GM21526 (cell line): ENCODE measurements around the gene SNX18.

ENCODE experiments used
- ATAC-seq: cut with Tn5 transposase; IDR thresholded peaks from one replicate; pipeline ENCODE4 v1.9.1; 2021; ENCODE audit warnings: moderate library complexity; ENCODE audit not compliant: unreplicated experiment, low FRiP score

SNX18 gene

DNA sequence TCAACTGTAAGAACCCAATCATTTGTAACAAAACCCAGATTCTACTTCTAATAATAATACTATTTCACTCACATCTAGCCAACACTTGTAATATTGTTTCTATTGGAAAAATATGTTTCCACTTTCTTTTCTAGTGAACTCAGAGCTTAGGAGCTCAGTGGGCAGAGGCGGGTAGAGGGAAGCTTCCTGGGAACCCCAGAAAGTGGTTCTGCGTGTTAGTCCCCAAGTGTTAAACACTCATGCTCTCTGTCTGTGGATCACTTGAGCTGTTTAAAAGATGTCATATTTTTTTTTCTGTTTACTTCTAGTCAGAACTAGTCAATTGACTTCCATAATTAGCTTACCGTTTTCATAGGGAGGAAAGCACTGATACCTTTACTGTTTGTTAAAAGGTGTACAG is 20.6 kb downstream of the SNX18 start:
- no peak for ATAC-seq

DNA sequence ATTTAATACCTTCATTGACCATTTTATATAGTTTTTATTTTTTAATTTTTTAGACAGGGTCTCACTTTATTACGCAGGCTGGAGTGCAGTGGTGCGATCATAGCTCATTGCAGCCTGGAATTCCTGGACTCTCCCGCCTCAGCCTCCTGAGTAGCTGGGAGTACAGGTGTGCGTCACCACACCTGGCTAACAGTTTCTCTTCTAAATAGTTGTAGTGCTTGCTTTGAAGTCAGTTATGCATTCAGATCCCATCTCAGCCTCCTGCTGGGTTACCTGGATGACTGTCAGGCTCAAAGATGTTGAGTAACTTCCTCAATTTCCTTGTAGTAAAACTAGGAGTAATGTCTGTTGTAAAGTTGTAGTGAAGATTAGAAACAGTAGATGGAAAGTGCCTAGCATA is 21.4 kb downstream of the SNX18 start:
- ATAC-seq = no peak

DNA sequence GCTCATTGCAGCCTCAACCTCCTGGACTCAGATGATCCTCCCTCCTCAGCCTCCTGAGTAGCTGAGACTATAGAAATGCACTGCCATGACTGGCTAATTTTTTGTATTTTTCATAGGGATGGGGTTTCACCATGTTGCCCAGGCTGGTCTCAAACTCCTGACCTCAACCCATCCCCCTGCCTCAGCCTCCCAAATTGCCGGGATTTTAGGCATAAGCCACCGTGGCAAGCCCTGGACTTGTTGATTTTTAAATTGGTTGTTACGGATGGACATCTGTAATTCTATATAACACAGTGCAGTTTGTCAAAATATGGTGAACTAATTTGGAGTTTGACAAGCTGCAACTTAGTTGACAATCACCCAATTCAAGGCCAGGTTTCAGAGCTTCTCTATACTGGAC is 22.7 kb downstream of the SNX18 start:
- no peak for ATAC-seq

DNA sequence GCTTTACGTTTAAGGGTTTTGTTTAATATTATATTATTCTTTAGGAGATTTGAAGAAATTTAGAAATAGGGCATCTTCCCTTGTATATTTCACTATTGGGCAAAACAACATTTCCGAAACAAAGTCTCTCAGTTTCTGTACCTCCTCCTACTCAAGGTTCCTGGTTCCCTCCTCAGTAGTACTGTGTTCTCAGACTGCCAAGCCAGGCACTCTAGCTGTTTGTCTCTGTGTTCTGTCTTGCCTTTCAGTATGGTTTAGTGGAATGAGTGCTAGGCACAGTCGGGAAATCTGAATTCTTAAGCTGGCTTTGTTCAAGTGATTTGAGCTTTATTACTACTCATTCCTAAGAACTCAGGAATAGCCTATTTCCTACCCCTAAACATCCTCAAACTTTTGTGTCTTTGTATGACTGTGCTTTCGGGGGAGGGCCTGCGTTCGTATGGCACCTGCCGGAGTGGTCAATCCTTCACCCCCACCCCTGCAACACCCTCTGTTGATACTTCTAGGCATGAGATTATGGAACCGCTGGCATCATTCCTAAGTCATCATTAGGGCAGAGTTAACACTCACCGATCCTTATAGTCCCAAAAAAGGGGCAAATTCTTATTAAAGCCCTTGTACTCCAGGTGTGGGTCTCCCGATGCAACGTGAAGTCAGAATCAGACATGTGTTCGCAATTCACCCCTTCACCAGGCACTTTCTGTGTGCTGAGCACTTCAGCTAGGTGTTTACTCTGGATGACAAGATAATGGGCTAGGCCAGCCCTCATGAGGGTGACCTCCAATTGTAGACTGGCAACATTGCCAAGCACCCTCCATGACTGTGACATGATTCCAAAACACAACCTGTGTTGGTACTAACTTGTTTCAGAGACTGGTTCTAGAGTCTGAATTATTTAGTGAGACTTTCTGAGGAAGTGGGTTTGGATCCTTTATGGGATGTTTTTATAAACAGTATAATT is 24.5 kb downstream of the SNX18 start:
- ATAC-seq = no peak

DNA sequence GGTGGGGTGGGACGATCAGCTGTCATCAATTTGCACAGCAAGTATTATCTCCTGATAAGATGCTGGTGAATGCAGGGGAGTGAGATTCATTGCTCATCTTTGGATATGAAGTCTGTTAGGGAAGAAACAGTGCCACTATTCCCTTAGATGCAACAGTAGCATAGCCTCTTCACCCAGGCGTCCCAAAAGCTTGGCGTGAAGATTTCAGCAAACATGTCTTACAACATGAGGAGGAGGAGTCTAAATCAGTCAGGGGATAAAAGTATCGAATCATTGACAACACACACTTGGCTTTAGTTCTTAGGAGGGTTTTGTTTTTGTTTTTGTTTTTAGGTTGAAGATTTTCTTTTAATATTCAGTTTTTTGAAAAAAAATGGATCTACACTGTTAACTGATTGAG is 26.5 kb downstream of the SNX18 start:
- ATAC-seq = no peak

DNA sequence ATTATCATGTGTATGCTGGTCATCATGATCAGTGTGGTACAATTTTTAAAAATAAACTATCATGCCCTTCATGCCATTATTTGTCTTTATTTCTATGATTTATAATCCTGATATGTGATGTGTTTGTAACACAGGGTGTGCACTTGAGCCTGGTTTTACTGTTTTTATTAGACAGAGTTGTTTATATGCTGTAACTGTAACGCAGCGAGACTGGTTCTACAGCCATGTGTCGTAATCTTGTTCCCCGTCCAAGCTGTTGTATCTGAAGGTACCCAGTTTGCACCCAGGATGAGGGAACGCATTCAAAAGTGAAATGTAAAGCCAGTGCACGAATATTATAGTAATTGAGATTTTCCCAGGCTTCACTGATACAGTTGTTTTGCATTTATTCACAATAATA is 28.2 kb downstream of the SNX18 start:
- no peak for ATAC-seq

DNA sequence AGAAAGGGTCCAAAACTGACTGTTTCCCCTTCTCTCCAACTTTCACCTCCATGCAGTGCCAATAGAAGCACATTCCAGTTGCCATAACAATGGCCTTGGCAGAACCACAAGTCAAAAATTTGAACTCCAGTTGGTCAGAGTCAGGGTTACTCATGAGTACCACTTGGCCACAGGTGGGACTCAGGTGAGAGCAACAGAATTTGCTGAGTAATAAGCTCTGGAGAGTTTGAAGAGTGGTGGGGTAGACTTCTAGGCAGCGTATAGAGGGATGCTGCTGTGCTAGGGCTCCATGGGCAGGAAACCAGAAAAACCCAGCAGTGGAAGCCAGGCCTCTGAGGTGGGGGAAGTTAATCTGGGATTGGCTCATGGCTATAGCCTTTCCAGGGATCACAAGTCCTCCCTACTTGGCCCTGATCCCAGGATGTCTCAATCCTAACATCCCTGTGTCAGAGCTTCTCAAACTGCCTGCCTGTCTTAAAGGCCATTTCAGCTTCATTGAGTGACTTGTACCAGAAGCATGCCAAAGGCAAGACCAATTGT is 30.2 kb downstream of the SNX18 start:
- no peak for ATAC-seq

DNA sequence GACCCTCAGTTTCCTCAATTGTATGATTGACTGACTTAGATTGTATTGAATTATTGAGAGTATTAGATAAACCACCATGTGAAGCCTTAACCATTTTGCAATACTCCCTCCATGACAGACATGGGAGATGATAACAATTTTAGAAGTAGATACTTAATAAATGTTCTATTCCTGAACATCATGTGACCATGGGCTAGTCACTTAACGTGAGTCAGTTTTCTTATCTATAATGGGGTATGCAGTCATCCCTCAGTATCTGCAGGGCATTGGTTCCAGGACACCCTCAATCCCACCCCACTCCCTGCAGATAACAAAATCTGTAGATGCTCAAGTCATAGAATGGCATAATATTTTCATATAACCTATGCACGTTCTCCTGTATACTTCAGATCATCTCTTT is 31.0 kb downstream of the SNX18 start:
- no peak for ATAC-seq

DNA sequence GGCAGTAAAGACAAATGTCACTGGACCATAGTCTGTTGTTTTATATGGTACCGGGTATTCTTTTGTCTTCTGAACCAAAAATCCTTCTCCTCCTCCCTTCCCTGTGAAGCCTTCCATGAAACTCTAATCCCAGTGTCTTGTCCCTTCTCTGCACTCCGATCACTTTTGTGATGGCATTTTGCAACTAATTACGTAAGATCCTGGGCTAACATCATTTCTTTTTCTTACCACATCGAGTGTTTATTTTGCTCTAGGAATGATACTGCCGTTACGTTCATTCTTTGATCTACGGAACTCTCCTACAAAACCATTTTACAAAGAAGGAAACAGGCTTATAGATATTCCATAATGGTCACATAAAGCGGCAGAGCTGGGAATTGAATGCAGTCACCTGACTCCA is 33.7 kb downstream of the SNX18 start:
- ATAC-seq = no peak

DNA sequence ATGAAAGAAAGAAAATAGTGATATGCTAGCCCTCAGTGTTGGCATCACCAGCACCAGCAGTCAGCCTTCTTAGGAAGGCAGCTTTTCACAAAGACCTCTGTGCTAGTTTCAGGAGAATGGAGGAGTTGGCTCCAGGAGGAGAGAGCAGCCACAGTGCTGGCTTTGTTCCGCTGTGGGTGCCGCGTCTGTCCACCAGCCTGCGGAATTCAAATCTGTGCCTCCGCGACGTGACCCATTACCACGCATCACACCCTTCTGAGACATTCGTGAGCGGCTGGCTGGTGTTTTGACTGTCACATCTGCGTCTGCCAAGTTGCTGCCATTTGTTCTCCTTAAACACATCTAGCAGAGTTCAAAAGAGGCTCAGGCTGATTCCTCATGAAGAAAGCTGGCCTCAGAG is 34.4 kb downstream of the SNX18 start:
- ATAC-seq = no peak

DNA sequence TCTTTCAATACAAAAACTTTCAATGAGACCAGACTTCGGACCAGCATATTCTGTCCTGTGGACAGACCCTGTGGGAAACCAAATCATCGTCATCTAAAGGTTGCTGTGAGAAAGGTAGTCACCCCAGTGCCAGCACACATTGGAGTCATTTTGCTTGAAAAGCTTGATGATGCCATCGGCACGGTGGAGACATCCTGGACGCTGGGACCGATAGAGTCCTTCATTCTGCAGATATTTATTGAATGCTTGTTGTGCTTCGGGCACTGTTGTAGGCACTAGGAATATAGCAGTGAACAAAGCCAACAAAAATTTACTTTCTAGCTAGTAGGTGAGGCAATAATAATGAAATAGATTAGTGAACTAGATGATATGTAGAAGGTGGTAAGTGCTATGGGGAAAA is 34.9 kb downstream of the SNX18 start:
- no peak for ATAC-seq

DNA sequence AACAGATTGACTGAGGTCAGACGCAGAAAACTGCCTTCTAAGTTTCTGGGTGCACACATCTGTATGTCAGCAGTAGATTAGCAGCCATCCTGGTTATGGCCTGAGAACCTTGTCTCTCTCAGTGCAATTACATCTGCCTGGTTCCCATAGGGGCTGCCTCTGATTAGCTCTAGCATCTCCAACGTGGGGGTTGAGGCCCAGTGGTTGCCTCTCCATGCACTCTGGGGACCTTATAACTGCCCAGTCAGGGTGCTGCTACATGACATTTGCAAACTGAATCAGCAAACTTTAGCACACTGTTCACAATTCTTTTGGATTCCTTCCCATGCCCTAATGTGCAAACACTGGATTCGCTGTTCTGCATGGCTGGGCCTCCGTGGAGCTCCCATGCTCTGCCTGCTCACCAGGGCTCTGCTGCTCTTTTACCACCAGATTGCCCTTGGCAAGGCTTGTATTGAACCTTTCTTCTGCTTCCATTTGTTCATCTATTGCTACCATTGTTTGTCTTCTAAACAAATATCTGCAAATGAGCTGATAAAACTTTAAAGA is 36.2 kb downstream of the SNX18 start:
- ATAC-seq = no peak

DNA sequence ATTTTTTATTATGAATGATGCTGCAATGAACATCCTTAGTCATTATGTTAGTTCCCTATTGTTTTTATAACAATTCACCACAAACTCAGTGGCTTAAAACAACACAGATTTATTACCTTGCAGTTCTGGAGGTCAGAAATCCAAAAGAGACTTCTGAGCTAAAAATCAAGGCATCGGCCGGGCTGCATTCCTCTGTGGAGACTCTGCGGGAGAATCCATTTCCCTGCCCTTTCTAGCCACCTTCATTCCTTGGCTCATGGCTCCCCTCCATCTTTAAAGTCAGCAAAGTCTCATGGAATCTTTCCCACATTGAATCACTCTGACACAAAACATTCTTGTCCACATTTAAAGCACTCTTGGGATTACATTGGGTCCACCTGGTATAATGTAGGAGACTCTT is 38.6 kb downstream of the SNX18 start:
- ATAC-seq = no peak

DNA sequence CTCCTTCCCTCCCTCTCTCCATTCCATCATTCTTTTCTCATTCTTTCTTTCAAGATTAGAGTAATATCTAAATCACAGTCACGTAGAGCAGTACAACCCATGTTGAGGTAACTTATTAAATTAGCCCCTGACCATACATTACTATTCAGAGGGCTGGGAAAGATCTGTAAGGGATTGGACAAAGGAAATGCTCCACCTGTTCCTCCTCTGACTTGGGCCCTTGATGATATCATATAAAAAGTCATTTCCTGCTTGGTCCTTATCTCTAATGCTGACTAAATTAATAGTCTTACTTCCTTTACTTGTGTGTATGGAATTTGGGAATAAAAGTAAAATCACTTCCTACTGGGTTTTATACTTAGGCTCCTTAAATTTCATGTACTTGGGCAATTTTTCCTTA is 40.8 kb downstream of the SNX18 start:
- no peak for ATAC-seq

DNA sequence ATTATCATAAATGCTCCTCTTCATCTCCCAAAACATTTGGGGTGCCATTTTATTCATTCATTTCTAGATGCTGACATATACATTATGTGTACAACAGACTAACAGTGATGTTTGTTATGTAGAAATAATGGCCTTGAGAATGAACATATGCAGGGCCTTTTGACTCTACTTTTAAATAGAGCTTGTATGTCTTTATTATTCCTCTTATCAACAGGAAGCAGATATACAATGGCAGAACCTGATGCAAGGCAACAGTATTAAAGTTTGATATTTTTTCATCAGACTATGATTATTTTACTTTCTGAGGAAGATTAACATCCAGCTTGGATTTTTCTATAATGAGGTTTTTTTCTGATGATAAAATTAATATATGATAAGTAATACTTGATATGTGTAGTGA is 44.1 kb downstream of the SNX18 start:
- no peak for ATAC-seq

DNA sequence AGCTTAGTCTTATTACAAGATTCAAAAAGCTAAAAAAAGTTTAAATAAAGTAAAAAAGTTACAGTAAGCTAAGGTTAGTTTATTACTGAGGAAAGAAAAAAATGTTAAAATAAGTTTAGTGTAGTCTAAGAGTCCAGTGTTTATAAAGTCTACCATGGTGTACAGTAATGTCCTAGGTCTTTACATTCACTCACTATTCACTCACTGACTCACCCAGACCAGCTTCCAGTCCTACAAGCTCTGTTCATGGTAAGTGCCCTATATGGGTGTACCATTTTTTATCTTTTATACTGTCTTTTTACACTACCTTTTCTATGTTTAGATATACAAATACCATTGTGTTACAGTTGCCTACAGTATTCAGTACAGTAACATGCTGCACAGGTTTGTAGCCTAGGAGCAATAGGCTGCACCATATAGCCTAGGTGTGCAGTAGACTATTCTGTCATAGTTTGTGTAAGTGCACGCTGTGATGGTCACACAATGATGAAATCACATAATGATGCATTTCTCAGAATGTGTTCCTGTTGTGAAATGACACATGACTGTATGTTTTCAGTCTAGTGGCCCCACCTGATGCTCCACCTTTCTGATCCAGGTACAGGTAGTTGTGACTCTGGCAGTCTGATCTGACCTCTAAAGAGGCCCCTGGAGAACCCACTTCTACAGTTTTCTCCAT is 45.7 kb downstream of the SNX18 start:
- ATAC-seq = no peak

DNA sequence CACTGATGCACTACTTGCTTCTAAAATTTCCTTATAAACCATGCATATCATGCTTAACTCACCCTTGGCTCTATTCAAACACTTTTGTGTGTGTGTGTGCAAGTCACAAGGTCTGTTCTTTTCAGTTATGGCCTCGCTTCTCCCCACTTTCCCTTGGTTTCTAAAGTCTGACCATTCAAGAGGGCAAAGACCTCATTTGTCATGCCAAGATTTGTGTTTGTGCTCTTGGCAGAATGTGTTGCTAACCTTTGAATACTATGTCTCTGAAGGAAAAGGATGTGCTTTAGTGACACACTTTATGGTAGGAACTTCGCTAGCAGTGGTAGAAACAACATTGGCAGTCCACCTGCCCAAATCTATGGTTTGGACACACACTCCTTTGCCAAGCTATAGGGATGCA is 50.4 kb downstream of the SNX18 start:
- no peak for ATAC-seq

DNA sequence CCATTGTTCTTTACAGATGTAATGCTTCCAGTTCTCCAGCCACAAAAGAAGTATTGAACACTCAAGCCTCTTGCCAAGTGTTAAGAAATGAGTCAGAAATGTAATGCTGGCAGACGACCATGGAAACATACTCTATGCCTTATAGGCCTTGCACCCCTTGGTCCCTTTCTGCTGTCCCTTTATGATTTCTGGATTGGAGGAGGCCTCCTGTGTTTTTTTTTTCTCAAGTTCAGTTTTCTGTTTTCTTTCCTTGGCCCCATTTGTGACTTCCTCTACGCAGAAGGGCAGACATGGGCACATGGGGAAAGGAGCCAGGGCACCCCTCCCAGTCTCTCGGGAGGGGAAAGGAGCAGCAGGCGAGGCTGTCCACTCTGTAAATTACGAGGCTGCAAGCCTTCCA is 53.4 kb downstream of the SNX18 start:
- ATAC-seq = no peak

DNA sequence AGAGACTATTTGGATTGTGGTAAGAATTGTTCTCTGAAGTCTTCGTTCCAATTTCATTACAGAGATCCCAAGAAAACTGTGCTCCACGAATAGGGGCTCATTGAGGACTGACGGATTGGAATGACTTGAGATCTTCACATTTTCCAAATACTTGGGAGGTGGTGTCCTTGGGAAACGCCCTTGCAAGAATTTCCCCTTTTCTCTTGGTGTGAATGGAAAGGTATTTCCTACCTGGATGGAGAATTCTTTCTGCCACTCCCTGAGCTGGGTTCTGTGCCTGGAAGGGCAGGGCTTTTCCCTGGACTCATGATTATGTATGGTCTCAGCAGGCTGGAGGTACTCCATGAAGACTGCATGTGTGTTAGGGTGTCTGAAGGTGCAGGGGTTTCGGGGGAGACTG is 53.9 kb downstream of the SNX18 start:
- ATAC-seq = no peak

DNA sequence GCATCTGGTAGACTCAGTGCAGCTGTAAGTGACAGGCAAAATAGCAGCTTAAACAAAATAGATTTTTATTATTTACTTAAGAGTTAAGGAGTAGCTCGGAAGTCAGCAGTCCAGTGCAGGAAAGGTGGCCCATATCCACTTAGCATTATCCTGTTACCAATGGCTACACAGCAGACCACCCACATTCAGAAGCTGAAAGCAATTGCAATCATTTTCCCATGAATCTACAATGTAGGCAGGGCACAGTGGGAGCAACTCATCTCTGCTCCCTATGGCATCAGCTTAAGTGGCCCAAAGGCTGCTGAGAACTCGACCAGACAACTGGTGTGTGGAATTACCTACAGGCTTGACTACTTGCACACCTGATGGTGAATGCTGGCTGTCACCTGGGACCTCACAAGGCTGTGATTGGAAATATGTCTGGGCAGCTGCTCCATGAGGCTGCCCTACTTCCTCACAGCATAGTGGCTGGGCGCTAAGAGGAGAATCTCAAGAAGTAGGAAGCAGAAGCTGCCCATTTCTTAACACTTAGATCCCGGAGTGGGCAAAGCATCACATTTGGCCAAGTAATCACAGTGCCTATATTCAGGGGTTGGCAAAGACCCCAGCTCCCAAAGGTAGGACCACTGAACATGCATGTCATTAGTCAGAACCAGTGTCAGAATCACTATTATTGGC is 56.4 kb downstream of the SNX18 start:
- no peak for ATAC-seq

DNA sequence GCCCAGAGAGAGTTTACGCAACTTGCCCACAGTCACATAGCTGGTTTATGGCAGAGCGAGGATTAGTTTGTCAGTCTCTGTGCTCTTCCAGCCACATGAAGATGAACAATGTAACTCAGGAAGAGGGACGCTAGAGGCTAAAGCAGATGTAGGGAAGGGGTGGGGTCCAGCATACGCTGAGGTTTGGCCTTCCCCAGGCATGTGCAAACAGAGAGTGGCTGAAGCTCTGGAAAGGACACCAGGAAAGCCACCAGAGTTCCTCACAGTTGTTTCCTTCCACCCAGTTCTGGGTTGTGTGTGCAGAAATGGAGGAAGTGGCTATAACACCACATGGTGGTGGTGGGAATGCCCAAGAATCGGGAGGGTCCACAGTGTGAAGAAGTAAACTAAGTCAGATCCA is 60.0 kb downstream of the SNX18 start:
- no peak for ATAC-seq
